Astrocyte of the hippocampus (primary cell): ENCODE results near the gene CCM2.
A peak's percentile ranks its signal among the peaks of the same experiment; 100 is the strongest.

Experiments used
- DNase-seq: peaks from one replicate; pipeline ENCODE4 v3.0.0; 2011; ENCODE audit warnings: low read depth, low spot score

CCM2 gene

GRCh38 chr7:44969049-44969700 lies 30.8 kb upstream of the CCM2 start:
- DNase-seq, result no peak

GRCh38 chr7:44969701-44970522 lies 30.1 kb upstream of the CCM2 start:
- DNase-seq, result no peak

DNA sequence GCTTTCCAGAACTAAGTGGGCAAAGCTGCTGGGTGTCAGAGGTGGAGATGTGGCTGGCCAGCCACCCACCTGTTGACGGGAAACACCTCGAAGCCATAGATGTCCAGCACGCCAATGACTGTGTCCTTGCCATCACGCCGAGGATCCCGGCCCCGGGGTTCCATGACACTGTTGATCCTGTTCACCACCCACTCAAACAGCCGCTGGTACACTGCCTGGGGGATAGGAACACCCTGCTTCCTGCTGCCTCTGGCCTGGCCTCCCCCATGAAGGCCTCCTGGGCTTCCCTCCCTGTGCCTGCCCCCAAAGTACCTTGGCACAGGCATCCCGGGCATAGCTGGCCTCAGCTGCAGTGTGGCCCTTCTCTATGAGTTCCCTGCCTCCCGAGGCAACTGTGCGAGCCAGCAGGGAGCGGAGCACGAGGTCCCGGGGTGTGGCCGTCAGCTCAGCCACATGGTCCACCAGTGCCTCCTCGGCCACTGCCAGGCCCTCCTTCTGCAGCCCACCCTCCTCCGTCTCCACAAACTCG lies 29.4 kb upstream of the CCM2 start:
- no peak for DNase-seq

DNA sequence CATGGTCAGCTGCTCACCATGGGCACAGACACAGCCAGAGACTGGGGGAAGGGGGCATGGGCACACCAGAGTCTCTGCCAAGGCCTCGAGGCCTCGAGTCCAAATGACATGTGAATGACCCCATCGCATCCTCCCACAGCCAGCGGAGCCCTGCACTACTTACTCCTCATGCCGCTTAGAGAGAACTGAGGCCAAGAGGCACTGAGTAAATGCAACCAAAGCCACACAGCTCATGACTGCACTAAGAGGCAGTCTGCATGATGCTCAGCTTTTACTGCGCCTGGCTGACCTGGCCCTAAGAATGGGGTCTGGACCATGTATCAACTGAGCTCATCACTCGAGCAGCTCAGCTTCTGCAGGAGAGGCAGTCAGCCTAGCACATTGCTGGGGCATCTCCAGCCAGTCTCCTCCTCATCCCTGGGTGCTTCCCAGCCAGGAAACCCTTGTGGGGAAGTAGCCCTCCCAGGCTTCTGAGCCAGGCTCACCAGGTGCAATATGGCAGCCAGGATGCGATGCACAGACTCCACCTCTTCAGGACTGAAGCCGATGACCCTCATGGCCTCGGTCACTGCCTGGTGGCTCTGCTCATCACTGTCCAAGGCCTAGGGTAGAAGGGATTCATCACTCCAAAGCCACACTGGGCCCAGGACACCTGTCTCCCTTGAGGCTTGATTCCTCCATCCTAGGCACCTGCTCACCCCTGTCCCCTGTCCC lies 28.7 kb upstream of the CCM2 start:
- no peak for DNase-seq

DNA sequence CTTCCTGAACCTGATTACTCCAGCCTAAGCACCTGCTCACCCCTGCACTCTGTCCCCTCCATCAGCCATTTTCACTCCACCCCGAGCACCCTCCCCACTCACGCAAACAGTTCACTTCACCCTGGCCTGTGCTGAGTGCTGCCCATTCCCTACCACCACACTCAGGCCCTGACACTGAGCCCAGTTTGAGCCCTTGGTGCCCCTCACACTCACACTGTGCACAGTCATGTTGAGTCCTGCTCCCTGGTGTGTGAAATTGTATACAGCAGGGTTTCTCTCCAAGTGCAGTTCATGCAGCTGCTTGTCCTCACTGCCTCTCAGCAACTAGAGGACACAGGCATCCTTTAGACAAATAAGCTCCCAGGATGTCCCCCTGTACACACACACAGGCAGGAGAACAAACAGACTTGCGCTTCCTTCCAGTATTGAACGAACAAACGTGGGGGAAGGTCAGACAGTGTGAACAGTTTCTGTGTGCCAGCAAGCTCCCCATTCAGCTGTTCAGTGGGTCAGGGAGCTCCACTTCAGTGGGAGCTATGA lies 28.0 kb upstream of the CCM2 start:
- DNase-seq, result no peak

DNA sequence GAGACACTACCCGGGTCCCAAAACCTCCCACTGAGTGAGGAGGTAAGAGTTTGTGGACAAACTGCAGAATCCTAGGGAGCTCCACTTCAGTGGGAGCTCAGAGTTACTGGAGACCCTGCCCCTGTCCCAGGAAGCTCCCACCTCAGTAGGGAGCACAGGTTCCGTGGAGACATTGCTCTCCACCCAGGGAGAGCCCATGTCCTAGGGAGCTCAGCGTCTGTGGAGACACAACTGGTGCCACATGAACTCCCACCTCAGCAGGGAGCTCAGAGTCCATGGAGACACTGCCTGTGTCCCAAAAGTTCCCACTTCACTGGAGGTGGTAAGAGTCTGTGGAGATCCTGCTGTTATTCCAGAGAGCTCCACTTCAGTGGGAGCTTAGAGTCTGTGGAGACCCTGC lies 27.4 kb upstream of the CCM2 start:
- no peak for DNase-seq

DNA sequence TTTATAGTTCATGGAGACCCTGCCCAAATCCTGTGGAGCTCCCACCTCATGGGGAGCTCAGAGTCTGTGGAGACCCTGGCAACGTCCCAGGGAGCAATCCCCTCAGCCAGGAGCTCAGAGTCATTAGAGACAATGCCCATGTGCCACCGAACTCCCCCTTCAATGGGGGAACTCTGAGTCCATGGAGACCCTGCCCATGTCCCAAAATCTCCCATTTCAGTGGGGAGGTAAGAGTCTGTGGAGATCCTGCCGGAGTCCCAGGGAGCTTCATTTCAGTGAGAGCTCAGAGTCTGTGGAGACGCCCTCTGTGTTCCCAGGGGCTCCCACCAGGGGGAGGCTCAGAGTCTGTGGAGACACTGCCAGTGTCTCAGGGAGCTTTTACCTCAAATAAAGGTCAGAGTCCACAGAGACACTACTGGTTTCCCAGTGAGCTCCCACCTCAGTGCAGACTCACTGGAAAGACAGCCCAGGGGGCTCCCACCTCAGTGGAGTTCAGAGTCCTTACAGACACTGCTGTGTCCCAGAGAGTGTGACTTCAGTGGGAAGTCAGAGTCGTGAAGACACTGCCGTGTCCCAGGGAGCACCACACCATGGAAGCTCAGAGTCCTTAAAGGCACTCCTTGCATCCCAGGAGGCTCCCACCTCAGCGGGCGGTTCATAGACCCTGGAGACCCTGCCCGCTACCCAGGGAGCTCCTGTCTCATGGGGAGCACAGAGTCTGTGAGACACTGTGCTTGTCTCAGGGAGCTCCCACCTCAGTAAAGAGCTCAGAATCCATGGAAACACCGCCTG lies 26.2 kb upstream of the CCM2 start:
- no peak for DNase-seq

- DNase-seq, result no peak
Measured at GRCh38 chr7:44974549-44974948, 25.5 kb upstream of the CCM2 start.

GRCh38 chr7:44975331-44976039 lies 24.5 kb upstream of the CCM2 start:
- DNase-seq, result no peak

GRCh38 chr7:44976040-44976745 lies 23.8 kb upstream of the CCM2 start:
- no peak for DNase-seq

DNA sequence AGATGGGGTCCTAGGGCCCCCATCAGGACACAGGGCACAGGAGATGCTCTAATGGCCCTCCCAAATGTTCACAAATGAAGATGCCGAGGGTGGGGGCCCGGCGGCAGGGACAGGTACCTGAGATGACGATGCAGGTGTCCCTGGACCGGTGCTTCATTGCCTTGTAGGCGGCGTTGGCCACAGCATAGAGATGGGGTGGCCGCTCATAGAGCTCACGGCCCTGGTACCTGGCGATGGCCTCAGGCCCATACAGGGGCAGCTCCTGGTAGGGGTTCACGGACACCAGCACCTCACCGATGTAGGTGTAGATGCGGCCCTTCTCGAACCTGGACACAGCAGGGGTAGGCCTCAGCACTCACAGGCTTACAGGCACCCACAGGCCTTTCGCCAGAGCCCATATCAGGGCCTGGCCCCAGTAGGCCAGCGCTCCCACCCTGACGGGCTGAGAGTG lies 23.2 kb upstream of the CCM2 start:
- DNase-seq, result no peak

GRCh38 chr7:44977304-44977958 lies 22.6 kb upstream of the CCM2 start:
- DNase-seq, result no peak

DNA sequence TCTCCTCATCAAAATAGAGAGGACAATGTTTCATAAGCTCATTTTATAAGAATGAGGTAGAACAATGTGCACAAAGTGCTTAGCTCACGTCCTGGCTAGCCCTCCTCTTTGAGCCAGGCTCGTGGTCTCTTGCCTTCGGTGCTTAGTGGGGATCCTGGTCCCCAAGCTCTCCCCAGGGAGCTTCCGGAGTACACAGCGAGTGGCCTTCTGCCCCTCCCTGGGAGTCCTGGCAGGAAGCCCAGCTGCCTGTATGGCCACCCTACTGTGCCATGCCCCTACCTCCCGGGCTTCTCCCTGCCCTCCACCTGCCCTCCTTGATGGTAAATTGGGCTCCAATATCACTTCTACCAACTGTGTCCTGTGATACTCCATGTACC lies 22.1 kb upstream of the CCM2 start:
- DNase-seq, result no peak

DNA sequence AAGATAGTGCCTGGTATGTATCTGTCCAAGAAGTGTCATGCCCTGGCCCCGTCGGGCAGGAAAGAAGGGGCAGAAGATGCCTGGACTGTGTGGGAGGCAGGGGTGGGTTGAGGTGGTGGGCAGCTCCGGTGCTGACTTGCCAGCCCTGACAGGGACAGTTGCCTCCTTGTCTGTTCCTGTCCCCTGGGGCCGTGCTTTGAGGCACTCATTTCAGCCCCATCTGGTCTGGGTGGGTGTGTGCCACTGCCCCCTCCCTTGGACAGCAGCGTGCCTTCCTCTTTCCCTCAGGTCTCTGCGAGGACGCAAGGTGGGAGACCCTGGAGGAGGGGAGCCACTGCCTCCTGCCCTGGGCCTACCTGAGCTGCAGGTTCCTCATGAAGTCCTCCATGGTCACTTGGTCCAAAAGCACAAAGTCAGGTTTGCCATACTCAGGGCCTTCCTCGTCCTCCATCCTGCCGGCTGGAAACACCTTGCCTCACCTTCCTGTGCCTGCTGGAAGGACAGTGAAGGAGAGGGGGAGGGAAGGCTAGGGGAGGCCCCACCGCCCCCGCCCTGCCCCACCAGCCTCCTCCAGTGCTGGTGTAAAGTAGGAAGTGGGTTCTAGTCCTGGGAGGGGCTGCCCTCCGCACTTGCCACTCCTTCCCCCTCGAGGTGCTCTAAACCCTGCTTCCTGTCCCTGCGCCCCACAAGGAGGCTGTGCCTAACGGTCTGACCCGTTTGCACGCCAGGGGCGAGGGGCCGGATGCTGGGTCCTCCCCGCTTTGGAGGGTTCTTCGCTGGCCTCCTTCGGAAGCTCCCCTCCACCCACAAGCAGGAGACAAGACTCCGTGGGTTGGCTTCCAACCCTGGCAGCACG lies 21.3 kb upstream of the CCM2 start, which contains the start of gene MYO1G:
Gene MYO1G, minus strand, starts transcription at position 505 of the 856 bp plus-strand sequence. Its CDS starts 54 bp downstream, at position 451.
- DNase-seq, result no peak

GRCh38 chr7:44979481-44980392 lies 20.3 kb upstream of the CCM2 start:
- no peak for DNase-seq

DNA sequence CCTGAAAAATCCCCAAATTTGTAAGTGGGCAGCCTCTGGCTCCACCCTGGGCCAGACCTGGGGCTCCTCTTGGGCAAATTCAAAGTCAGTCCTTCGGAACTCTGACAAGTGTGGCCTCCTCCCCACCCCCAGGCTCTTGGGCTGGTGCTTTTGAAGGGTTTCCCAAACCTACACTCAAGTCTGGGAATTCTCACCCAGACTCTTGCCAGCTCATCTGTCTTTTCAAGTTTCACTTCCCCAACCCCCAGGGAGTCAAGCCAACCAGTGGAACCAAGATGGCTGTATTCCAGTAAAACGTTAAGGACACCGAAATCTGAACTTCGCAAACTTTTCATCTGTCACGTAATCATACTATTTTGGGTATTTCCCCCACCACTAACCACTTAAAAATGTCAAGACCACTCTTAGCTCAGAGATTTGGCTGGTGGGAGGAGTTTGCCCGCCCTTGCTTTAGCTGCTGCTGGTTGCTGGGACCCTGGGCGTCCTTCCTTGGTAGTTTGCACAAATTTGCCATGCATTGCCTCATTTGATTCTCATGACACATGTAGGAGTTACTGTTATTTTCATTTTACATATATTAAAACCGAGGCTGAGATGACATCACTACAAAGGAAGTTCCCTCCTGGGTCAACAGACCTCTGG lies 19.5 kb upstream of the CCM2 start:
- DNase-seq, result peak; percentile 57
